Measurements from ENCODE around the gene RBP5.

The RBP5 gene

GRCh38 chr12:7134396-7135166 lies 5.9 kb upstream of the RBP5 start:
- no peak for TF ChIP-seq CTCF (IDR thresholded peaks at IDR 0.05; ENCODE audit: insufficient read depth, missing control alignments)

GRCh38 chr12:7131502-7131866 lies 2.8 kb upstream of the RBP5 start:
- TF ChIP-seq CTCF (IDR thresholded peaks at IDR 0.05; ENCODE audit: insufficient read depth, missing control alignments) = no peak
- FAIRE-seq = no peak
- no peak for DNase-seq (ENCODE audit: insufficient read length, low spot score)

More at GRCh38 chr12:7134396-7135166, 5.9 kb upstream of the RBP5 start:
- FAIRE-seq (no peak), DNase-seq (ENCODE audit: insufficient read length, low spot score) (no peak)

- FAIRE-seq (no peak), DNase-seq (ENCODE audit: insufficient read length, low spot score) (peak; percentile 61)
- no peak for TF ChIP-seq CTCF (IDR thresholded peaks at IDR 0.05; ENCODE audit: insufficient read depth, missing control alignments)
Measured at GRCh38 chr12:7130701-7131501, 2.2 kb upstream of the RBP5 start.

- FAIRE-seq (no peak), DNase-seq (ENCODE audit: insufficient read length, low spot score) (peak; percentile 100)
- no peak for TF ChIP-seq CTCF (IDR thresholded peaks at IDR 0.05; ENCODE audit: insufficient read depth, missing control alignments)
Measured at GRCh38 chr12:7129872-7130691, 1.4 kb upstream of the RBP5 start, which contains the start of gene CLSTN3. Gene CLSTN3 (plus strand): TSS chr12:7130371. CDS start chr12:7130649, 278 bp downstream.

GRCh38 chr12:7129287-7129871 lies 690 bp upstream of the RBP5 start:
- FAIRE-seq (no peak), DNase-seq (ENCODE audit: insufficient read length, low spot score) (no peak)
- TF ChIP-seq CTCF (IDR thresholded peaks at IDR 0.05; ENCODE audit: insufficient read depth, missing control alignments) = no peak

- no peak for FAIRE-seq
- DNase-seq (ENCODE audit: insufficient read length, low spot score) = no peak
- TF ChIP-seq CTCF (IDR thresholded peaks at IDR 0.05; ENCODE audit: insufficient read depth, missing control alignments) = no peak
Measured at GRCh38 chr12:7127916-7128626, 618 bp downstream of the RBP5 start.

Data from D721Med (cell line).